Brain microvascular endothelial cell (primary cell): Measurements from ENCODE around the gene ZNF324.
A peak's percentile ranks its signal among the peaks of the same experiment; 100 is the strongest.
"Not testable (repeated sequence)": the region's sequence is repeated elsewhere in the genome, so short reads cannot be mapped to it uniquely, and the experiment has no call there.

Experiments
- DNase-seq: peaks from one replicate; pipeline ENCODE4 v3.0.0-alpha.2; 2020
- H3K27ac ChIP-seq: fragments of 250-450 bp; sonication (Bioruptor Pico); 2 replicates; pipeline ENCODE4 v1.5.1; 2020; ENCODE audit warnings: mild to moderate bottlenecking, moderate library complexity
- H3K27me3 ChIP-seq: fragments of 250-450 bp; sonication (Bioruptor Pico); replicated peaks from 2 replicates; pipeline ENCODE4 v1.5.1; 2020; ENCODE audit warnings: mild to moderate bottlenecking
- H3K36me3 ChIP-seq: fragments of 250-450 bp; sonication (Bioruptor Pico); replicated peaks from 2 replicates; pipeline ENCODE4 v1.5.1; 2020; ENCODE audit warnings: mild to moderate bottlenecking
- H3K4me3 ChIP-seq: 2 replicates; pipeline ENCODE4 v1.5.1; 2011; ENCODE audit warnings: low read depth, mild to moderate bottlenecking, control low read depth, low read length, moderate library complexity
- CTCF ChIP-seq: IDR thresholded peaks from 2 replicates; pipeline ENCODE4 v1.5.1; 2011; ENCODE audit warnings: low read depth, mild to moderate bottlenecking, moderate library complexity, low read length, control low read depth, inconsistent platforms; ENCODE audit errors: missing control alignments
- in situ Hi-C: cut with HindIII; loops from 2 replicates; pipeline ENCODE4 v1.10.0; 2017; ENCODE audit warnings: low sequenced_read_pairs, low pct_ligation_motif_present

ZNF324 gene

DNA sequence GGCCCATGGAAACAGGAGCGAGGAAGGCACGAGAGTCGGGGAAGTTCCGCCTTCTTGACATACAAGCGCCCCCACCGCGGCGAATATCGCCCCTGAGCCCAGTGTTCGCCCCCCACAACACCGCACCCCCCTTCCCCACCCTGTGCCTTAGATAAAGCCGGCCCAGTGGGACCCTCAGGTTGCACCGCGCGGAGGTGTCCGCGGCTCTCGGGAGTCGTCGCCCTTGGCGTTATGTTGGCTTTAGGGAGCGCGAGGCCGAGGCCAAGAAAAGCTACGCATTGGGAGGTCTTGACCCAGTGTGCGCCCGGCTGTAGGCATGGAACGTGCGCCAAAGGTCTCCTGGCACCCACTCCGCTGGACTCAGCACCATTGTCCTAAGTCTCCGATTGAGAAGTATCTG lies 26.3 kb upstream of the ZNF324 start:
- Histone ChIP-seq H3K4me3 (peak overlapping the region; percentile 68), H3K36me3 (peaks cover 13% of the 10 kb centered on the region), H3K27ac (peak overlapping the region; percentile 44), H3K27me3 (no peaks in the 10 kb centered on the region)
- in situ Hi-C loops = no loop called here
- no peak for TF ChIP-seq CTCF
- no peak for DNase-seq

- H3K4me3 ChIP-seq, in situ Hi-C loops, H3K27ac ChIP-seq, H3K36me3 ChIP-seq, DNase-seq, H3K27me3 ChIP-seq: not testable (repeated sequence)
Measured at GRCh38 chr19:58442986-58443385, 23.9 kb upstream of the ZNF324 start.

DNA sequence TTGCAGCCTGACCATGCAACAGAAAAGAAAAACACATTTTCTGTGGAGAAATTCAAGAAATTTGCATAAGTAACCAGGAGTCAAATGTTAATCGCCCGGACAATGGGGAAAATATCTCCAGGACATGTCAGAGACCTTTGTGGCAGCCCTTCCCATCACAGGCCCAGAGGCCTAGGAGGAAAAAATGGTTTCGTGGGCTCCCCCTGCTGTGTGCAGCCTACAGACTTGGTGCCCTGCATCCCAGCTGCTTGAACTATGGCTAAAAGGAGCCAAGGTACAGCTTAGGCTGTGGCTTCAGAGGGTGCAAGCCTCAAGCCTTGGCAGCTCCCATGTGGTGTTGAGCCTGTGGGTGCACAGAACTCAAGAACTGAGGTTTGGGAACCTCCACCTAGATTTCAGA lies 18.0 kb upstream of the ZNF324 start:
- H3K36me3 ChIP-seq, DNase-seq, in situ Hi-C loops, H3K27me3 ChIP-seq, H3K4me3 ChIP-seq, H3K27ac ChIP-seq: not testable (repeated sequence)

DNA sequence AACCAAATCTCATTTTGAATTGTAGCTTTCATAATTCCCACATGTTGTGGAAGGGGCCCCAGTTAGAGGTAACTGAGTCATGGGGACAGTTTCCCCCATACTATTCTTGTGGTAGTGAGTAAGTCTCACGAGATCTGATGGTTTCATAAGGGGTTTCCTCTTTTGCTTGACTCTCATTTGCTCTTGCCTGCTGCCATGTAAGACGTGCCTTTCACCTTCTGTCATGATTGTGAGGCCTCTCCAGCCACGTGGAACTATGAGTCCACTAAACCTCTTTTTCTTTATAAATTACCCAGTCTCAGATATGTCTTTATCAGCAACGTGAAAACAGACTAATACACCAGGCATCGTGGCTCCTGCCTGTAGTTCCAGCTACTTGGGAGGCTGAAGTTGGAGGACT lies 16.9 kb upstream of the ZNF324 start:
- DNase-seq, H3K27ac ChIP-seq, in situ Hi-C loops, H3K36me3 ChIP-seq, H3K27me3 ChIP-seq, H3K4me3 ChIP-seq: not testable (repeated sequence)

DNA sequence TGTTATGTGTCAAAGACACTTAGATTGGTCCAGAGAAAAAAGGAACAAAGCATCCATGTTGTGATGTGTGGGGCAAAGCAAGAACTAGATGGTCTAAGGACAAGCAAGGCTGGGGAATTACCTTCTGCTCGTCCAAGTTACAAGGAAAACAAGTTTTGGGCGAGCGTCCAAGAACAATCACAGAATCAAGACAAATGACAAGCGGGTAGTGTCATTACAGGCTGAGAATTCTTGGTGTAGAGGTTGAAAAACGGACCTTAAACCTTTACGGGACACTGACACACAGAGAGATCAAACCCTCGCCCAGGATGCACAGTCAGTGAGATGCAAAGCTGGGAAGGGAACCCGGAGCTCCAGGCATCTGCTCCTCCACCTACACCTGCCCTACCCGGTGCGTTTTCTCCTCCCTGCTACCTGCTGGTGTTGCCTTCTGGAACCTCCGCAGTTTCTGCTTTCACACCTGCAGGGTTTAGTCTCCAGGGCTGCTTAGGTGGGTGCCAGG lies 16.0 kb upstream of the ZNF324 start:
- in situ Hi-C loops = no loop called here
- H3K36me3 ChIP-seq = no peaks in the 10 kb centered on the region
- peak overlapping the region; percentile 74 for H3K4me3 ChIP-seq
- H3K27me3 ChIP-seq = no peaks in the 10 kb centered on the region
- DNase-seq = no peak
- H3K27ac ChIP-seq = no peak overlapping the region
- no peak for TF ChIP-seq CTCF

DNA sequence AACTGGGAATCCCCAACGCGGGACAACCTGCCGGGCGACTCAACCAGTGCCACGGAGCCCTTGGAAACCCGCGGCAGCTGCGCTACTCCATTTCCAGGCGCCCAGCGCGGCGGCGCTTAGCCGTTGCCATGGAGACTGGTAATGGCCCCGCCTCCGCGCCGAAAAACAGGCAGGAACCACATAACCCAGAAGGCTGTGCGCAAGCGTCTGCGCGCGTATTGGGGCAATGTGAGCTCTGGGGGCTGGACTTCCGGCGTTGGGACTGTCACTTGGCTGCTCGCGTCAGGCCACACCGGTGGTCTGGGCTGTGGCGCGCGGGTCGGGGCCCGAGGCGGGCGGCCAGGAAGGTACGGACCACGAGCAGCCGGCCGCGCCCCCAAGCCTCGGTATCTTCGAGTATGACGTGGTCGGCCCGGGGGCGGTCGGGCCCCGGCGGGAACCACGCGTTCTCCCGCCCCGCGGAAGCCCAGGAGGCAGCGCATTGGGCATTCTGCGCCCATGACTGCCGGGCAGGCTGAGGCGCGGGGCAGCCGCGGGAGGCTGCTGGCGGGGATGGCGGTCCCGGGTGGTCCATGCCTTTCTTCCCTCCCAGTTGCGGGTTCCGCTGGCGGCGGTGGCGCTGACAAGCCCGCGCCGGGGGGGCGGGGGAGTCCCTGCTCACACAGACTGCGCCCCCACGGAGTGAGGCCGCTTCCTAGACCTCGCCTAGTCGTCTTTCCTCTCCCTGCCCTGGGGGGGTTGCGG lies 15.3 kb upstream of the ZNF324 start, which contains the start of gene ZNF324B:
Gene ZNF324B (plus strand): TSS at position 265 of the 744 bp plus-strand sequence. CDS start 2,080 bp downstream, outside the sequence.
- in situ Hi-C loops = no loop called here
- Histone ChIP-seq H3K27me3 (no peaks in the 10 kb centered on the region), H3K36me3 (peaks cover 6% of the 10 kb centered on the region), H3K4me3 (peak within 1 kb of the TSS; percentile 74), H3K27ac (no peak within 1 kb of the TSS)
- DNase-seq = peak; percentile 95
- no peak for TF ChIP-seq CTCF

GRCh38 chr19:58453743-58454142 lies 13.1 kb upstream of the ZNF324 start:
- no peak overlapping the region for H3K4me3 ChIP-seq
- no peak for TF ChIP-seq CTCF
- no peak overlapping the region for H3K27ac ChIP-seq
- peaks cover 13% of the 10 kb centered on the region for H3K36me3 ChIP-seq
- H3K27me3 ChIP-seq = no peaks in the 10 kb centered on the region
- in situ Hi-C loops = no loop called here
- no peak for DNase-seq
